ENCODE results near the gene CCL20. TPM values are rescaled to one million over a fixed set of nuclear protein-coding genes. Genes with fewer than 3 reads are reported as not detected.
A peak's percentile ranks its signal among the peaks of the same experiment; 100 is the strongest.

The CCL20 gene
- total and polyA plus RNA-seq, 2 of the 13 experiments (the other 11 are each of a cell fraction or from before 2014, with no cell fraction given), result 223 to 903 TPM

- TF ChIP-seq MYPOP (CRISPR knock-in tag; IDR thresholded peaks at IDR 0.05) (no peak; the same call in 1 of the 2 replicates), ZNF326 (CRISPR knock-in tag; IDR thresholded peaks at IDR 0.05; ENCODE audit: borderline replicate concordance) (no peak), CEBPZ (IDR thresholded peaks at IDR 0.05; ENCODE audit: low read length) (no peak; the same call in 1 of the 2 replicates), TBL1XR1 (IDR thresholded peaks at IDR 0.05; ENCODE audit: borderline replicate concordance, low read length, partially characterized antibody) (peak; percentile 96), FOXO1 (CRISPR knock-in tag; IDR thresholded peaks at IDR 0.05) (peak; percentile 60), ZNF703 (CRISPR knock-in tag; IDR thresholded peaks at IDR 0.05; ENCODE audit: borderline replicate concordance) (peak; percentile 97), ZNF704 (CRISPR knock-in tag; IDR thresholded peaks at IDR 0.05; ENCODE audit: borderline replicate concordance) (no peak), THRA (CRISPR knock-in tag; IDR thresholded peaks at IDR 0.05; ENCODE audit: borderline replicate concordance) (peak; percentile 74; the same call in 1 of the 2 replicates), ZNF784 (CRISPR knock-in tag; IDR thresholded peaks at IDR 0.05; ENCODE audit: borderline replicate concordance) (peak; percentile 42; the same call in 1 of the 2 replicates), TBX2 (CRISPR knock-in tag; IDR thresholded peaks at IDR 0.05; ENCODE audit: borderline replicate concordance) (peak; percentile 99), MYC (CRISPR knock-in tag; IDR thresholded peaks at IDR 0.05; ENCODE audit: borderline replicate concordance) (peak; percentile 75; the same call in 1 of the 2 replicates), TIGD3 (CRISPR knock-in tag; IDR thresholded peaks at IDR 0.05; ENCODE audit: borderline replicate concordance) (0 out of 2 replicates have a peak, but pooled peaks have one; percentile 22), CREB3 (CRISPR knock-in tag; IDR thresholded peaks at IDR 0.05) (no peak)
Measured at GRCh38 chr2:227813562-227814353, at the start of gene CCL20 (continued).
